ENCODE data around the gene SLC25A1. TPM values are rescaled to one million over a fixed set of nuclear protein-coding genes. Genes with fewer than 3 reads are reported as not detected.

SLC25A1 gene
- total RNA-seq, 1 experiment from 2014 or later: 201 TPM

DNA sequence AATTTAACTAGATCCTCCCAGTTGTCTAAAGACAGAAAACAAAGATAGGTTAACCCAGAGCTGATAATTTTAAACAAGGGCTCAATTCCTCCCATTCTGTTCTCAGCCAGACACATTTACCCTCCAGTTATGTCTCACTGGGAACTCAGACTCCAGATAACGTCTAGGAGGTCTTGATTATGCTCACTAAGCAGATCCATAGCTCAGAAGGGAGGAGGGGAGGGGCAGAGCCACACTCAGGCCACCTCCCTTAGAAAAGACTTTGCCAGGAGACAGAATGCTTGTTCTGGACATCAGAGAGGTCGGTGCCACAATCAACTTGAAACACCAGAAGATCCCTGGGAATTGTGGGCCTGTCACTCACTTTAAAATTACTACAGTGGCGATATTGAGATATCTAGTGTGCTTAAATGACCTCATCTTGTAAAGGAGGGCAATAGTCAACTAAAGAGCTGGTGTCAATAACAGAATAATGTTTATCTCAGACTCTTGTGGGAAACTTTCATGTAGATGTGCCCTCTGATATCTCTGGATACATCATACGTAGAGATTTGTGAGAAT lies 29.8 kb upstream of the SLC25A1 start:
- Mint-ChIP-seq H3K27me3 (ENCODE audit: low read depth) (no peaks in the 10 kb centered on the region), H3K9me3 (no peaks in the 10 kb centered on the region), H3K4me1 (peaks cover 14% of the 10 kb centered on the region), H3K36me3 (peaks cover 18% of the 10 kb centered on the region), H3K27ac (peak overlapping the region; percentile 37; the same call in 1 of the 2 replicates), H3K4me3 (no peak overlapping the region)
- TF ChIP-seq, protein P1, sequence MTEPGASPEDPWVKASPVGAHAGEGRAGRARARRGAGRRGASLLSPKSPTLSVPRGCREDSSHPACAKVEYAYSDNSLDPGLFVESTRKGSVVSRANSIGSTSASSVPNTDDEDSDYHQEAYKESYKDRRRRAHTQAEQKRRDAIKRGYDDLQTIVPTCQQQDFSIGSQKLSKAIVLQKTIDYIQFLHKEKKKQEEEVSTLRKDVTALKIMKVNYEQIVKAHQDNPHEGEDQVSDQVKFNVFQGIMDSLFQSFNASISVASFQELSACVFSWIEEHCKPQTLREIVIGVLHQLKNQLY (CRISPR knock-in tag; IDR thresholded peaks at IDR 0.05): no peak
- TF ChIP-seq TEAD1 (CRISPR knock-in tag; IDR thresholded peaks at IDR 0.05) (no peak), NFATC4 (CRISPR knock-in tag; IDR thresholded peaks at IDR 0.05) (no peak), MYBL2 (CRISPR knock-in tag; IDR thresholded peaks at IDR 0.05) (no peak), NFYB (CRISPR knock-in tag; conservative IDR thresholded peaks at IDR 0.05; ENCODE audit: low read depth) (no peak), ZBTB21 (CRISPR knock-in tag; IDR thresholded peaks at IDR 0.05; ENCODE audit: borderline replicate concordance) (no peak), RORB (CRISPR knock-in tag; IDR thresholded peaks at IDR 0.05) (no peak), IRF2 (CRISPR knock-in tag; IDR thresholded peaks at IDR 0.05; ENCODE audit: borderline replicate concordance, low read depth) (no peak), ATF3 (CRISPR knock-in tag; conservative IDR thresholded peaks at IDR 0.05) (no peak), EMX1 (CRISPR knock-in tag; IDR thresholded peaks at IDR 0.05) (no peak), ZNF416 (CRISPR knock-in tag; IDR thresholded peaks at IDR 0.05) (no peak), STAT6 (CRISPR knock-in tag; conservative IDR thresholded peaks at IDR 0.05; ENCODE audit: low read depth) (no peak), ESRRA (CRISPR knock-in tag; IDR thresholded peaks at IDR 0.05; ENCODE audit: borderline replicate concordance) (no peak), GRHL2 (CRISPR knock-in tag; IDR thresholded peaks at IDR 0.05; ENCODE audit: insufficient replicate concordance, severe bottlenecking) (no peak), JAZF1 (CRISPR knock-in tag; IDR thresholded peaks at IDR 0.05) (no peak)
- TF ChIP-seq, protein P2, sequence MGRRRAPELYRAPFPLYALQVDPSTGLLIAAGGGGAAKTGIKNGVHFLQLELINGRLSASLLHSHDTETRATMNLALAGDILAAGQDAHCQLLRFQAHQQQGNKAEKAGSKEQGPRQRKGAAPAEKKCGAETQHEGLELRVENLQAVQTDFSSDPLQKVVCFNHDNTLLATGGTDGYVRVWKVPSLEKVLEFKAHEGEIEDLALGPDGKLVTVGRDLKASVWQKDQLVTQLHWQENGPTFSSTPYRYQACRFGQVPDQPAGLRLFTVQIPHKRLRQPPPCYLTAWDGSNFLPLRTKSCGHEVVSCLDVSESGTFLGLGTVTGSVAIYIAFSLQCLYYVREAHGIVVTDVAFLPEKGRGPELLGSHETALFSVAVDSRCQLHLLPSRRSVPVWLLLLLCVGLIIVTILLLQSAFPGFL (CRISPR knock-in tag; IDR thresholded peaks at IDR 0.05; ENCODE audit: borderline replicate concordance): no peak
- TF ChIP-seq, protein P3, sequence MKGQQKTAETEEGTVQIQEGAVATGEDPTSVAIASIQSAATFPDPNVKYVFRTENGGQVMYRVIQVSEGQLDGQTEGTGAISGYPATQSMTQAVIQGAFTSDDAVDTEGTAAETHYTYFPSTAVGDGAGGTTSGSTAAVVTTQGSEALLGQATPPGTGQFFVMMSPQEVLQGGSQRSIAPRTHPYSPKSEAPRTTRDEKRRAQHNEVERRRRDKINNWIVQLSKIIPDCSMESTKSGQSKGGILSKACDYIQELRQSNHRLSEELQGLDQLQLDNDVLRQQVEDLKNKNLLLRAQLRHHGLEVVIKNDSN (CRISPR knock-in tag; IDR thresholded peaks at IDR 0.05): no peak
- CTCF ChIA-PET: no interaction called here
- ATAC-seq (no peak), DNase-seq (ENCODE audit: low spot score) (no peak)
- POLR2A ChIA-PET: no interaction called here

- DNase-seq (ENCODE audit: low spot score) (no peak), ATAC-seq (no peak)
- H3K9me3 Mint-ChIP-seq: peaks cover under 1% of the 10 kb centered on the region; the same call in 1 of the 2 replicates
- peaks cover 10% of the 10 kb centered on the region for H3K4me1 Mint-ChIP-seq
- CTCF ChIA-PET: interaction anchor here (0.5 kb wide), 1 partner anchor 116 kb away, joined by 3 read pairs; no protein-coding TSS in a partner anchor
- no peaks in the 10 kb centered on the region for H3K27me3 Mint-ChIP-seq (ENCODE audit: low read depth)
- H3K4me3 Mint-ChIP-seq: no peak overlapping the region
- POLR2A ChIA-PET: no interaction called here
- no peak overlapping the region; the same call in 1 of the 2 replicates for H3K27ac Mint-ChIP-seq
- H3K36me3 Mint-ChIP-seq: peaks cover 18% of the 10 kb centered on the region
- TF ChIP-seq STAT6 (CRISPR knock-in tag; conservative IDR thresholded peaks at IDR 0.05; ENCODE audit: low read depth) (no peak), MYBL2 (CRISPR knock-in tag; IDR thresholded peaks at IDR 0.05) (no peak), MAX (CRISPR knock-in tag; IDR thresholded peaks at IDR 0.05) (no peak), ATF6 (CRISPR knock-in tag; IDR thresholded peaks at IDR 0.05) (no peak), ZNF423 (CRISPR knock-in tag; IDR thresholded peaks at IDR 0.05) (no peak)
- TF ChIP-seq, protein P4, sequence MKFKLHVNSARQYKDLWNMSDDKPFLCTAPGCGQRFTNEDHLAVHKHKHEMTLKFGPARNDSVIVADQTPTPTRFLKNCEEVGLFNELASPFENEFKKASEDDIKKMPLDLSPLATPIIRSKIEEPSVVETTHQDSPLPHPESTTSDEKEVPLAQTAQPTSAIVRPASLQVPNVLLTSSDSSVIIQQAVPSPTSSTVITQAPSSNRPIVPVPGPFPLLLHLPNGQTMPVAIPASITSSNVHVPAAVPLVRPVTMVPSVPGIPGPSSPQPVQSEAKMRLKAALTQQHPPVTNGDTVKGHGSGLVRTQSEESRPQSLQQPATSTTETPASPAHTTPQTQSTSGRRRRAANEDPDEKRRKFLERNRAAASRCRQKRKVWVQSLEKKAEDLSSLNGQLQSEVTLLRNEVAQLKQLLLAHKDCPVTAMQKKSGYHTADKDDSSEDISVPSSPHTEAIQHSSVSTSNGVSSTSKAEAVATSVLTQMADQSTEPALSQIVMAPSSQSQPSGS (CRISPR knock-in tag; IDR thresholded peaks at IDR 0.05; ENCODE audit: borderline replicate concordance, low read depth): no peak
Measured at GRCh38 chr22:19207884-19208283, 29.3 kb upstream of the SLC25A1 start.
